Nephron (organoid): Measurements from ENCODE around the gene KRT36.

Experiments
- H3K27ac Mint-ChIP-seq, 3 experiments: 2 replicates each; pipeline ENCODE4 v1.8.0; 2020; ENCODE audit warnings: mixed read lengths in 3 of 3, mild to moderate bottlenecking in 2 of 3, moderate library complexity in 1 of 3
- H3K27me3 Mint-ChIP-seq: 2 replicates; pipeline ENCODE4 v1.8.0; 2021; ENCODE audit warnings: low read depth, mild to moderate bottlenecking, moderate library complexity, mixed read lengths
- H3K36me3 Mint-ChIP-seq: 2 replicates; pipeline ENCODE4 v1.8.0; 2020; ENCODE audit warnings: low read depth, mixed read lengths
- H3K4me1 Mint-ChIP-seq: 2 replicates; pipeline ENCODE4 v1.8.0; 2020; ENCODE audit warnings: mixed read lengths
- H3K4me3 Mint-ChIP-seq, 3 experiments: 2 replicates each; pipeline ENCODE4 v1.8.0; 2020; ENCODE audit warnings: mild to moderate bottlenecking in 3 of 3, mixed read lengths in 3 of 3, moderate library complexity in 2 of 3
- H3K9me3 Mint-ChIP-seq: 2 replicates; pipeline ENCODE4 v1.8.0; 2020; ENCODE audit warnings: mixed read lengths
- TF ChIP-seq, protein P1 (sequence below), 3 experiments: fragments of 200-600 bp; sonication (generic); IDR thresholded peaks; one replicate each; pipeline ENCODE4 v1.5.0; 2021; ENCODE audit warnings: antibody characterized with exemption in 3 of 3; ENCODE audit not compliant: unreplicated experiment in 3 of 3

The KRT36 gene

DNA sequence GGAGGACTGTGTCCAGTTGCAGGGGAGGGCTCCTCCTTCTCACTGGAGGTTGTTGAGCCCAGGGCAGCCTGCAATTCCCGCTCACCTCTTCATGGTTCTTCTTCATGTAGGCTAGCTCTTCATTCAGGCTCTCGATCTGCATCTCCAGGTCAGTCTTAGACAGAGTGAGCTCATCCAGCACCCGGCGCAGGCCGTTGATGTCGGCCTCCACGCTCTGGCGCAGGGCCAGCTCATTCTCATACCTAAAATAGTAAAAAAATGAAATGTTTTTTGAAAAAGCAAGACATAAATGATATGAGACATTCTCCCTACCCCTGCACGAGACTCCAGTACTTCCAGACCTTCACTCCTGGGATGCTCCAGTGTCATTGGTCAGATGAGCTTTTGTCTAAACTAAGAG, 13.5 kb upstream of the KRT36 start:
- no peak overlapping the region for H3K4me3 Mint-ChIP-seq
- TF ChIP-seq, protein P1, sequence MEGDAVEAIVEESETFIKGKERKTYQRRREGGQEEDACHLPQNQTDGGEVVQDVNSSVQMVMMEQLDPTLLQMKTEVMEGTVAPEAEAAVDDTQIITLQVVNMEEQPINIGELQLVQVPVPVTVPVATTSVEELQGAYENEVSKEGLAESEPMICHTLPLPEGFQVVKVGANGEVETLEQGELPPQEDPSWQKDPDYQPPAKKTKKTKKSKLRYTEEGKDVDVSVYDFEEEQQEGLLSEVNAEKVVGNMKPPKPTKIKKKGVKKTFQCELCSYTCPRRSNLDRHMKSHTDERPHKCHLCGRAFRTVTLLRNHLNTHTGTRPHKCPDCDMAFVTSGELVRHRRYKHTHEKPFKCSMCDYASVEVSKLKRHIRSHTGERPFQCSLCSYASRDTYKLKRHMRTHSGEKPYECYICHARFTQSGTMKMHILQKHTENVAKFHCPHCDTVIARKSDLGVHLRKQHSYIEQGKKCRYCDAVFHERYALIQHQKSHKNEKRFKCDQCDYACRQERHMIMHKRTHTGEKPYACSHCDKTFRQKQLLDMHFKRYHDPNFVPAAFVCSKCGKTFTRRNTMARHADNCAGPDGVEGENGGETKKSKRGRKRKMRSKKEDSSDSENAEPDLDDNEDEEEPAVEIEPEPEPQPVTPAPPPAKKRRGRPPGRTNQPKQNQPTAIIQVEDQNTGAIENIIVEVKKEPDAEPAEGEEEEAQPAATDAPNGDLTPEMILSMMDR (IDR thresholded peaks at IDR 0.05; ENCODE audit: unreplicated experiment in 3 of 3), result no peak
- H3K36me3 Mint-ChIP-seq, result no peaks in the 10 kb centered on the region
- peaks cover 40% of the 10 kb centered on the region for H3K27me3 Mint-ChIP-seq
- H3K4me1 Mint-ChIP-seq, result peaks cover 26% of the 10 kb centered on the region
- H3K27ac Mint-ChIP-seq, result peak overlapping the region in 1 of 3 experiments; percentile 6
- no peaks in the 10 kb centered on the region for H3K9me3 Mint-ChIP-seq

GRCh38 chr17:41500131-41500911, 10.6 kb upstream of the KRT36 start:
- Mint-ChIP-seq H3K9me3 (no peaks in the 10 kb centered on the region), H3K27ac (no peak overlapping the region), H3K36me3 (no peaks in the 10 kb centered on the region), H3K4me3 (no peak overlapping the region), H3K27me3 (peaks cover 20% of the 10 kb centered on the region), H3K4me1 (peaks cover 34% of the 10 kb centered on the region)
- TF ChIP-seq, protein P1 (IDR thresholded peaks at IDR 0.05; ENCODE audit: unreplicated experiment in 3 of 3), result no peak

DNA sequence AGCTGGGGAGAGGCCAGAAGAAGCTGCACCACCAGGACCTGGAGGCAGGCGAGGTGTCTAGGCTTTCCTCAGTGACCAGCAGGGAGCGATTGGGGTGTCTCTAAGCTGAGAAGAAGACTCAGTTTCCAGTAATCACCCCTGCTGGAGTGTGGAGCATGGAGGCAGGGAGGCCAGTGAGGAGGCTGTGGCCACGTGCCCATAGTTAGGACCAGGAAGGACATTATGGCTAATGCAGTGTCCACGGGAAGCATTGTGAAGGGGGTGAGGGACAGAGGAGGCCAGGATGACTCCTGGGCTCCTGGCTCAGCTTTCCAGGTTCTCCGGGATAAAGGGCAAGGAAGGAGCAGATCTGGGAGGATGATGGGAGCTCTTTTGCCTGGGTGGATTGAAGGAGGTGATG, 10.0 kb upstream of the KRT36 start:
- TF ChIP-seq, protein P1 (IDR thresholded peaks at IDR 0.05; ENCODE audit: unreplicated experiment in 3 of 3), result no peak
- no peaks in the 10 kb centered on the region for H3K36me3 Mint-ChIP-seq
- H3K9me3 Mint-ChIP-seq, result no peaks in the 10 kb centered on the region
- no peak overlapping the region for H3K27ac Mint-ChIP-seq
- H3K4me1 Mint-ChIP-seq, result peaks cover 40% of the 10 kb centered on the region
- no peak overlapping the region for H3K4me3 Mint-ChIP-seq
- peaks cover 14% of the 10 kb centered on the region for H3K27me3 Mint-ChIP-seq

DNA sequence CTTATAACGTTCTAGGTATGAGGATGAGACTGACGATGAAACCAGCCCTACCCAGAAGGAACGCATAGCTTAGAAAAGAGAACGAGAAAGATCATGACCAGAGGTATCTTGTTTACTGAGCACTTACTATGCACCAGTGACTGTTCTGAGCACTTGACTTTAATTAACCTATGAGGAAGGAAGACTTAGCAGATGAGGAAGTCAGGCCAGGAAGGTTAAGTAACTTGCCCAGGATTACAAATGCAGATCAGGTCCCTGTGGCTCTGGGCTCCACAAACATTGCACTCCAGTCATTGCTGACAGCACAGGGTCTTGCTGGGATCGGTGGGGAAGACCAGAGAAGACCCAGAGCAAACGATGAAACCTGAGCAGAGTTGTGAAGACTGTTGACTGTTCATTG, 8.6 kb upstream of the KRT36 start:
- H3K4me3 Mint-ChIP-seq, result no peak overlapping the region
- H3K4me1 Mint-ChIP-seq, result peaks cover 38% of the 10 kb centered on the region
- H3K27me3 Mint-ChIP-seq, result peaks cover 17% of the 10 kb centered on the region
- no peak overlapping the region for H3K27ac Mint-ChIP-seq
- TF ChIP-seq, protein P1 (IDR thresholded peaks at IDR 0.05; ENCODE audit: unreplicated experiment in 3 of 3), result no peak
- H3K9me3 Mint-ChIP-seq, result no peaks in the 10 kb centered on the region
- H3K36me3 Mint-ChIP-seq, result no peaks in the 10 kb centered on the region

GRCh38 chr17:41496803-41497484, 7.2 kb upstream of the KRT36 start:
- Mint-ChIP-seq H3K4me3 (no peak overlapping the region), H3K36me3 (no peaks in the 10 kb centered on the region), H3K4me1 (peaks cover 47% of the 10 kb centered on the region), H3K27me3 (peaks cover 18% of the 10 kb centered on the region), H3K27ac (no peak overlapping the region), H3K9me3 (no peaks in the 10 kb centered on the region)
- TF ChIP-seq, protein P1 (IDR thresholded peaks at IDR 0.05; ENCODE audit: unreplicated experiment in 3 of 3), result peak; percentile 37 to 48 (median 41)
